ELF-1 (cell line): Measurements from ENCODE around the gene PAM.

Experiments
- DNase-seq: peaks from one replicate; pipeline ENCODE4 v3.0.0-alpha.2; 2016; ENCODE audit warnings: low read depth, low spot score

The PAM gene

GRCh38 chr5:102754767-102755431 lies at the start of gene PAM:
Gene PAM (plus strand): TSS chr5:102755305. CDS start chr5:102866196, 110,891 bp downstream.
- DNase-seq: peak; percentile 89

GRCh38 chr5:102711525-102712385 lies 43.4 kb upstream of the PAM start:
- no peak for DNase-seq

- no peak for DNase-seq
These were observed 41.8 kb upstream of the PAM start for GRCh38 chr5:102713278-102713677.

GRCh38 chr5:102713682-102714231 lies 41.3 kb upstream of the PAM start:
- DNase-seq: no peak

- no peak for DNase-seq
These were observed 39.9 kb upstream of the PAM start for GRCh38 chr5:102715082-102715807.

GRCh38 chr5:102716017-102716416 lies 39.1 kb upstream of the PAM start:
- DNase-seq: no peak

GRCh38 chr5:102718819-102719218 lies 36.3 kb upstream of the PAM start:
- DNase-seq: no peak

- DNase-seq: no peak
These were observed 35.2 kb upstream of the PAM start for GRCh38 chr5:102719886-102720285.

GRCh38 chr5:102720969-102721368 lies 34.1 kb upstream of the PAM start:
- no peak for DNase-seq

- no peak for DNase-seq
These were observed 32.2 kb upstream of the PAM start for GRCh38 chr5:102722931-102723330.

GRCh38 chr5:102731693-102732092 lies 23.4 kb upstream of the PAM start:
- DNase-seq: no peak

- no peak for DNase-seq
These were observed 21.6 kb upstream of the PAM start for GRCh38 chr5:102733534-102733933.

GRCh38 chr5:102737161-102737560 lies 17.9 kb upstream of the PAM start:
- DNase-seq: no peak

- DNase-seq: no peak
These were observed 17.2 kb upstream of the PAM start for GRCh38 chr5:102737805-102738469.

GRCh38 chr5:102740515-102740914 lies 14.6 kb upstream of the PAM start:
- DNase-seq: no peak

- no peak for DNase-seq
These were observed 12.9 kb upstream of the PAM start for GRCh38 chr5:102742215-102742614.

GRCh38 chr5:102743900-102744299 lies 11.2 kb upstream of the PAM start:
- DNase-seq: no peak

- peak; percentile 60 for DNase-seq
These were observed 7.5 kb upstream of the PAM start for GRCh38 chr5:102747386-102748166.

- DNase-seq: no peak
These were observed 5.6 kb upstream of the PAM start for GRCh38 chr5:102749416-102750030.

- DNase-seq: no peak
These were observed 4.8 kb upstream of the PAM start for GRCh38 chr5:102750151-102750834.
